HAP-1 (cell line): ENCODE data around the gene PRRC1.
A peak's percentile ranks its signal among the peaks of the same experiment; 100 is the strongest.
"Not testable (repeated sequence)": the region's sequence is repeated elsewhere in the genome, so short reads cannot be mapped to it uniquely, and the experiment has no call there.

Experiments used
- DNase-seq, 2 experiments: peaks; one replicate each; pipeline ENCODE4 v3.0.0-alpha.2; 2016 to 2020; ENCODE audit warnings: low spot score in 2 of 2
- H3K27me3 ChIP-seq: fragments of 250-450 bp; sonication (Bioruptor Pico); 2 replicates; pipeline ENCODE4 v1.5.1; 2020; ENCODE audit warnings: low read depth, mild to moderate bottlenecking, moderate library complexity
- H3K36me3 ChIP-seq: fragments of 250-450 bp; sonication (Bioruptor Pico); replicated peaks from 2 replicates; pipeline ENCODE4 v1.5.1; 2020; ENCODE audit warnings: mild to moderate bottlenecking
- H3K4me1 ChIP-seq: fragments of 250-450 bp; sonication (Bioruptor Pico); 2 replicates; pipeline ENCODE4 v1.5.1; 2020; ENCODE audit warnings: mild to moderate bottlenecking
- H3K4me3 ChIP-seq: fragments of 250-450 bp; sonication (Bioruptor Pico); 2 replicates; pipeline ENCODE4 v1.5.1; 2020; ENCODE audit warnings: mild to moderate bottlenecking, moderate library complexity
- H3K9me3 ChIP-seq: fragments of 250-450 bp; sonication (Bioruptor Pico); 2 replicates; pipeline ENCODE4 v1.5.1; 2020; ENCODE audit warnings: mild to moderate bottlenecking, moderate library complexity
- in situ Hi-C: fragments of 300-500 bp; cut with MboI; formaldehyde crosslinking; loops from 3 replicates; pipeline ENCODE4 v1.14.3; 2020; ENCODE audit warnings: low sequenced_read_pairs, inconsistent platforms, mixed read lengths

Gene PRRC1

DNA sequence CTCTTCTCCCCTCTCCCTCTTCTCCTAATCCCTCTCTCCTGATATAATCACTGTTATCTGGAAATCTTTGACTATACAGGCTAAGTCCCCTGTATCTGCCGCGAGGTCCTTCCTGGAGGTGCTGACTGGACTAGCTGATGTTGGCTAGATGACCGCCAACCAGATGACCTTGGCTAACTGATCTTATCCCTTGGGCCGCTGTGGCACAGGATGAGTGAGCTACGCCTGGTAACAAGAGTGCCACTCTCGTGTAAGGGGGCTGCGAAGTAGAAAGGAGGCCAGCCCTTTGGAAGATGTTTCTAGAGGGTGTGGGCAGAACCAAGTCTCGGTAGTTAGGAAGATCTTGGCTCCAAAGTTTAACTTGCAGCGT lies 345 bp upstream of the PRRC1 start:
- in situ Hi-C loops: no loop called here
- peaks cover 4% of the 10 kb centered on the region; the same call in 1 of the 2 replicates for H3K9me3 ChIP-seq
- no peak for DNase-seq
- no peaks in the 10 kb centered on the region for H3K27me3 ChIP-seq
- peaks cover 15% of the 10 kb centered on the region for H3K36me3 ChIP-seq
- H3K4me3 ChIP-seq: peak overlapping the region; percentile 96
- H3K4me1 ChIP-seq: peaks cover 11% of the 10 kb centered on the region

GRCh38 chr5:127518319-127518621 lies 830 bp downstream of the PRRC1 start:
- peaks cover 4% of the 10 kb centered on the region; the same call in 1 of the 2 replicates for H3K9me3 ChIP-seq
- in situ Hi-C loops: no loop called here
- peak overlapping the region; percentile 96 for H3K4me3 ChIP-seq
- peak in 1 of 2 experiments; percentile 51 for DNase-seq
- H3K36me3 ChIP-seq: peaks cover 15% of the 10 kb centered on the region
- H3K27me3 ChIP-seq: no peaks in the 10 kb centered on the region
- H3K4me1 ChIP-seq: peaks cover 11% of the 10 kb centered on the region

- Histone ChIP-seq H3K9me3 (peaks cover 4% of the 10 kb centered on the region; the same call in 1 of the 2 replicates), H3K36me3 (peaks cover 24% of the 10 kb centered on the region), H3K4me3 (no peak overlapping the region), H3K27me3 (no peaks in the 10 kb centered on the region), H3K4me1 (peaks cover 11% of the 10 kb centered on the region)
- in situ Hi-C loops: no loop called here
- no peak for DNase-seq
These were observed 2.1 kb downstream of the PRRC1 start for GRCh38 chr5:127519527-127519926.

- peaks cover 4% of the 10 kb centered on the region; the same call in 1 of the 2 replicates for H3K9me3 ChIP-seq
- H3K4me1 ChIP-seq: peaks cover 11% of the 10 kb centered on the region
- DNase-seq: no peak
- H3K36me3 ChIP-seq: peaks cover 41% of the 10 kb centered on the region
- no peaks in the 10 kb centered on the region for H3K27me3 ChIP-seq
- H3K4me3 ChIP-seq: no peak overlapping the region
- in situ Hi-C loops: no loop called here
These were observed 3.8 kb downstream of the PRRC1 start for GRCh38 chr5:127521138-127521770.

DNA sequence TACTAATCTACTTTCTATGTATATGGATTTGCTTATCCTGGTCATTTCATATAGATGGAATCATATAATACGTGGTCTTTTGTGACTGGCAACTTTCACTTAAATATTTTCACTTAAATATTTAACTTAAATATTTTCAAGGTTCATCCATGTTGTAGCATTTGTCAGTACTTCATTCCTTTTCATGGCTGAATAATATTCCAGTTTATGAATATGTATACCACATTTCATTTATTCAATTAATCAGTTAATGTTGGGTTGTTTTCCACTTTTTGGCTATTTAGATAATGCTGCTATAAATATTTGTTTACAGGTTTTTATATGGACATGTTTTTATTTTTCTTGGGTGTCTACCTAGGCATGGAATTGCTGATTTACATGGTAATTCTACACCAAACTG lies 7.7 kb downstream of the PRRC1 start:
- in situ Hi-C loops: no loop called here
- Histone ChIP-seq H3K27me3 (no peaks in the 10 kb centered on the region), H3K36me3 (peaks cover 51% of the 10 kb centered on the region), H3K9me3 (peaks cover 4% of the 10 kb centered on the region; the same call in 1 of the 2 replicates), H3K4me1 (no peaks in the 10 kb centered on the region), H3K4me3 (no peak overlapping the region)
- DNase-seq: no peak

- Histone ChIP-seq H3K4me1 (peaks cover 15% of the 10 kb centered on the region), H3K27me3 (no peaks in the 10 kb centered on the region), H3K4me3 (no peak overlapping the region), H3K9me3 (no peaks in the 10 kb centered on the region), H3K36me3 (peaks cover 45% of the 10 kb centered on the region)
- in situ Hi-C loops: no loop called here
- no peak for DNase-seq
These were observed 12.7 kb downstream of the PRRC1 start for GRCh38 chr5:127529904-127530682.

DNA sequence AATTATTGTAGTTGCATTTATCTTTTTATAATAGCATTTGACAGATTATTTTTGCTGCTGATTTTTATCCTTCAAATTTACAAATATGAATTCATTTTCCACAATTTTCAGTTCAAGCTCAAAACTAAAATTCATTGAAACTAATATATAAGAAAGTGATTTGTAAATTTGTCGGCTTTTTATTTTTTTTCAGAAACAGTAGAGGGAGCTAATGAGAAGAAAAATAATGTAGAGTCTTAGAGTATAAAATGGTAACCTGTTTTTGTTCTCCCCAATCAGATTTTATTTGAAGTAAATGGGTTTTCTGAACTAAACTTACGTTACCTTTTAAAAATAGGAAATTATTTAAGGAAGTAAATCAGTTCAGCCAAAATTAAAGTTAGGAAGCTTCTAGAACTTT lies 19.2 kb downstream of the PRRC1 start:
- in situ Hi-C loops: no loop called here
- Histone ChIP-seq H3K27me3 (no peaks in the 10 kb centered on the region), H3K9me3 (no peaks in the 10 kb centered on the region), H3K4me1 (peaks cover 15% of the 10 kb centered on the region), H3K36me3 (peaks cover 69% of the 10 kb centered on the region), H3K4me3 (no peak overlapping the region)
- DNase-seq: peak in 1 of 2 experiments; percentile 41

DNA sequence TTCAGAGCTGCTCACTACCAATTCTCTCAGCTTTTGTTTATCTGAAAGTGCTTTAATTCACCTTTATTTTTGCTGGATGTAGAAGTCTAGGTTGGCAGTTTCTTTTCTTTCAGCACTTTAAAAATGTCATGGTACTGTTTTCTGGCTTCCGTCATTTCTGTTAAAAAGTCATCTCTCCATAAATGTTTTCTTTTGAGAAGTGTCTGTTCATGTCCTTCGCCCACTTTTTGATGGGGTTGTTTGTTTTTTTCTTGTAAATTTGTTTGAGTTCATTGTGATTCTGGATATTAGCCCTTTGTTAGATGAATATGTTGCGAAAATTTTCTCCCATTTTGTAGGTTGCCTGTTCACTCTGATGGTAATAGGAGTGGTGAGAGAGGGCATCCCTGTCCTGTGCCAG lies 23.1 kb downstream of the PRRC1 start:
- H3K4me1 ChIP-seq, H3K4me3 ChIP-seq, H3K27me3 ChIP-seq, DNase-seq, H3K9me3 ChIP-seq, in situ Hi-C loops: not testable (repeated sequence)
- peaks cover 59% of the 10 kb centered on the region for H3K36me3 ChIP-seq

DNA sequence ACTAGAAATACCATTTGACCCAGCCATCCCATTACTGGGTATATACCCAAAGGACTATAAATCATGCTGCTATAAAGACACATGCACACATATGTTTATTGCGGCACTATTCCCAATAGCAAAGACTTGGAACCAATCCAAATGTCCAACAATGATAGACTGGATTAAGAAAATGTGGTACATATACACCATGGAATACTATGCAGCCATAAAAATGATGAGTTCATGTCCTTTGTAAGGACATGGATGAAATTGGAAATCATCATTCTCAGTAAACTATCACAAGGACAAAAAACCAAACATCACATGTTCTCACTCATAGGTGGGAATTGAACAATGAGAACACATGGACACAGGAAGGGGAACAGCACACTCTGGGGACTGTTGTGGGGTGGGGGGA lies 27.8 kb downstream of the PRRC1 start:
- peaks cover 17% of the 10 kb centered on the region for H3K36me3 ChIP-seq
- in situ Hi-C loops, H3K9me3 ChIP-seq, H3K4me1 ChIP-seq, H3K4me3 ChIP-seq, H3K27me3 ChIP-seq, DNase-seq: not testable (repeated sequence)

GRCh38 chr5:127549551-127549950 lies 32.1 kb downstream of the PRRC1 start:
- no peaks in the 10 kb centered on the region for H3K27me3 ChIP-seq
- H3K36me3 ChIP-seq: peaks cover 16% of the 10 kb centered on the region
- peaks cover 9% of the 10 kb centered on the region for H3K4me1 ChIP-seq
- H3K4me3 ChIP-seq: no peak overlapping the region
- in situ Hi-C loops: no loop called here
- DNase-seq: peak in 1 of 2 experiments; percentile 24
- no peaks in the 10 kb centered on the region for H3K9me3 ChIP-seq

- in situ Hi-C loops: loop anchor here (25.0 kb wide), 1 partner anchor 211 kb away; no protein-coding TSS in a partner anchor
- Histone ChIP-seq H3K9me3 (no peaks in the 10 kb centered on the region), H3K36me3 (peaks cover 12% of the 10 kb centered on the region), H3K4me3 (no peak overlapping the region), H3K4me1 (peaks cover 9% of the 10 kb centered on the region), H3K27me3 (no peaks in the 10 kb centered on the region)
- DNase-seq: no peak
These were observed 33.4 kb downstream of the PRRC1 start for GRCh38 chr5:127550652-127551409.

GRCh38 chr5:127551410-127552041 lies 34.1 kb downstream of the PRRC1 start:
- no peak for DNase-seq
- Histone ChIP-seq H3K4me1 (peaks cover 9% of the 10 kb centered on the region), H3K27me3 (no peaks in the 10 kb centered on the region), H3K9me3 (no peaks in the 10 kb centered on the region), H3K36me3 (peaks cover 12% of the 10 kb centered on the region), H3K4me3 (no peak overlapping the region)
- in situ Hi-C loops: loop anchor here (25.0 kb wide), 1 partner anchor 211 kb away; no protein-coding TSS in a partner anchor

- no peak for DNase-seq
- Histone ChIP-seq H3K4me3 (no peak overlapping the region), H3K27me3 (no peaks in the 10 kb centered on the region), H3K4me1 (no peaks in the 10 kb centered on the region), H3K9me3 (no peaks in the 10 kb centered on the region), H3K36me3 (peaks cover 9% of the 10 kb centered on the region)
- in situ Hi-C loops: loop anchor here (25.0 kb wide), 1 partner anchor 206 kb away; no protein-coding TSS in a partner anchor
These were observed 38.4 kb downstream of the PRRC1 start for GRCh38 chr5:127555826-127556225.
